IPS DF 6.9 (cell line): ENCODE results near the gene PLEKHN1.
"Not testable (repeated sequence)": the region's sequence is repeated elsewhere in the genome, so short reads cannot be mapped to it uniquely, and the experiment has no call there.

ENCODE experiments used
- DNase-seq: peaks from one replicate; pipeline ENCODE4 v3.0.0-alpha.2; 2013; ENCODE audit warnings: low read depth, low spot score
- H3K27ac ChIP-seq: one replicate; pipeline ENCODE4 v1.5.1; 2013; ENCODE audit warnings: low read length, control low read depth
- H3K27me3 ChIP-seq: 2 replicates; pipeline ENCODE4 v1.6.1; 2013; ENCODE audit warnings: mild to moderate bottlenecking, low read length; ENCODE audit not compliant: control insufficient read depth, insufficient read depth
- H3K36me3 ChIP-seq: 2 replicates; pipeline ENCODE4 v1.6.1; 2013; ENCODE audit warnings: low read length; ENCODE audit not compliant: control insufficient read depth, insufficient read depth
- H3K4me1 ChIP-seq: 2 replicates; pipeline ENCODE4 v1.6.1; 2013; ENCODE audit warnings: low read length; ENCODE audit not compliant: control insufficient read depth, insufficient read depth
- H3K4me3 ChIP-seq: 2 replicates; pipeline ENCODE4 v1.5.1; 2013; ENCODE audit warnings: mild to moderate bottlenecking, low read length
- H3K9me3 ChIP-seq: 2 replicates; pipeline ENCODE4 v1.6.1; 2013; ENCODE audit warnings: low read length, inconsistent platforms; ENCODE audit not compliant: control insufficient read depth, insufficient read depth
- WGBS: extraction: QIAGEN DNeasy Blood & Tissue Kit; methylation state at CpG from one replicate; pipeline ENCODE4 v1.1.7; 2013; ENCODE audit warnings: mixed read lengths, missing lambda C conversion rate; ENCODE audit not compliant: insufficient read length, insufficient coverage; 5-methylcytosine and 5-hydroxymethylcytosine counted together

The PLEKHN1 gene

DNA sequence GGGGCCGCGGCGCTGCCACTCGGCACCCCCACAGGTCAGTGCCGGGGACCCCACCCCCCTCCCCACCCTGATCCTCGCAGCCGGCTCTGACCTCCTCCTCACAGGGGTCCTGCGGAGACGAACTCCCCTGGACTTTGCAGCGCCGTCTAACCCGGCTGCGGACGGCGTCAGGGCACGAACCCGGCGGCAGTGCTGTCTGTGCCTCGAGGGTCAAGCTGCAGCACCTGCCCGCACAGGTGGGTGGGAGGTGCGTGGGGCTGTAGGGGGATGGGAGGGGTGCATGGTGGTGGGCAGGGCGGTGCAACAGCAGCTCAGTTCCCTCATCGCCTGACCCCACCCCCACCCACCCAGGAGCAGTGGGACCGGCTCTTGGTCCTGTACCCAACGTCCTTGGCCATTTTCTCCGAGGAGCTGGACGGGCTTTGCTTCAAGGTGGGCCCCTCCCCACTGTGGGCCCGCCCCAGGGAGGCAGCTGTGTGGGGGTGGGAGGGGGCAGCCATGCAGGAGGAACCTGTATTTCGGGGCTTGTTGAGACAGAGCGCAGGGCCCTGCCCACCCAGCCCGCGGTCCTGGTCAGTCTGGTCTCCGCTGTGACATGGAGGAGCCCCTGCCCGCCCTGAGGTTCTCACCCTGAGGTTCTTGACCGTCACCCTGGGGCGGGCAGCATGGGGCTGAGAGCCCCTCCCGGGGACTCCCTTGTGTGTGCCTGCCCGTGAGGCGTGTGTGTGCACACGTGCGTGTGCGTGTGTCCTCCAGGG is 4.9 kb downstream of the PLEKHN1 start:
- DNase-seq: no peak
- Histone ChIP-seq H3K27me3 (peaks cover 5% of the 10 kb centered on the region; the same call in 1 of the 2 replicates), H3K4me1 (peaks cover 5% of the 10 kb centered on the region), H3K9me3 (no peaks in the 10 kb centered on the region), H3K27ac (no peak overlapping the region), H3K36me3 (no peaks in the 10 kb centered on the region; the same call in 1 of the 2 replicates), H3K4me3 (no peak overlapping the region)
- WGBS: no CpG with 5 or more reads among the region's 42 CpGs

GRCh38 chr1:971751-972506 is 5.6 kb downstream of the PLEKHN1 start:
- Histone ChIP-seq H3K9me3 (no peaks in the 10 kb centered on the region), H3K4me3 (no peak overlapping the region), H3K27me3 (peaks cover 5% of the 10 kb centered on the region; the same call in 1 of the 2 replicates), H3K27ac (no peak overlapping the region), H3K4me1 (peaks cover 5% of the 10 kb centered on the region), H3K36me3 (no peaks in the 10 kb centered on the region; the same call in 1 of the 2 replicates)
- no CpG with 5 or more reads among the region's 34 CpGs for WGBS
- no peak for DNase-seq

DNA sequence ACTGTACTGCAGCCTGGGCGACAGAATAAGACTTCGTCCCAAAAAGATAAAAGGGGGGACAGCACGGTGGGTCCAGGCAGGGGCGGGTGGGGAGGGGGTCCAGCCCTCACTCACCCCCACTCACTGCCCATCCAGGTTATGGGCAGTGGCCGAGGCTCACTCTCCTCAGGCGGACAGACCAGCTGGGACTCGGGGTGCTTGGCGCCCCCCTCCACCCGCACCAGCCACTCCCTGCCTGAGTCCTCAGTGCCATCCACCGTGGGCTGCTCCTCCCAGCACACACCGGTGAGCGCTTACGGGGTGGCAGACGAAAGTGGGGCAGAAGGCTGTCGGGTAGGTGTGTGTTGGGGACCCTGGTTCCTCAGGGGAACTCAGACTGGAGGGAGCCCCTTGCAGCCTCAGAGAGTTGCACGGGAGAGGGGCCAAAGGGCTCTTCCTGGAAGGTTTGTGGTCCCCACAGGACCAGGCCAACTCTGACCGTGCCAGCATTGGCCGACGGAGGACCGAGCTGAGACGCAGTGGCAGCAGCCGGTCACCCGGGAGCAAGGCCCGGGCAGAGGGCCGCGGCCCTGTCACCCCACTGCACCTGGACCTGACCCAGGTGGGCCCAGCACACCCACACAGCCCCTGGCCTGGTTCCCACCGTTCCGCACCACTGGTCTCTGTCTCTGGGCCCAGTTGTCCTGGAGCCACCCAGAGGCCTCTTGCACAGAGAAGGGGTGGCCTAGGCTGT is 6.6 kb downstream of the PLEKHN1 start:
- Histone ChIP-seq H3K9me3 (no peaks in the 10 kb centered on the region), H3K4me1 (peaks cover 5% of the 10 kb centered on the region), H3K36me3 (no peaks in the 10 kb centered on the region; the same call in 1 of the 2 replicates), H3K27ac (no peak overlapping the region), H3K27me3 (peaks cover 2% of the 10 kb centered on the region; the same call in 1 of the 2 replicates), H3K4me3 (no peak overlapping the region)
- no CpG with 5 or more reads among the region's 28 CpGs for WGBS
- no peak for DNase-seq

DNA sequence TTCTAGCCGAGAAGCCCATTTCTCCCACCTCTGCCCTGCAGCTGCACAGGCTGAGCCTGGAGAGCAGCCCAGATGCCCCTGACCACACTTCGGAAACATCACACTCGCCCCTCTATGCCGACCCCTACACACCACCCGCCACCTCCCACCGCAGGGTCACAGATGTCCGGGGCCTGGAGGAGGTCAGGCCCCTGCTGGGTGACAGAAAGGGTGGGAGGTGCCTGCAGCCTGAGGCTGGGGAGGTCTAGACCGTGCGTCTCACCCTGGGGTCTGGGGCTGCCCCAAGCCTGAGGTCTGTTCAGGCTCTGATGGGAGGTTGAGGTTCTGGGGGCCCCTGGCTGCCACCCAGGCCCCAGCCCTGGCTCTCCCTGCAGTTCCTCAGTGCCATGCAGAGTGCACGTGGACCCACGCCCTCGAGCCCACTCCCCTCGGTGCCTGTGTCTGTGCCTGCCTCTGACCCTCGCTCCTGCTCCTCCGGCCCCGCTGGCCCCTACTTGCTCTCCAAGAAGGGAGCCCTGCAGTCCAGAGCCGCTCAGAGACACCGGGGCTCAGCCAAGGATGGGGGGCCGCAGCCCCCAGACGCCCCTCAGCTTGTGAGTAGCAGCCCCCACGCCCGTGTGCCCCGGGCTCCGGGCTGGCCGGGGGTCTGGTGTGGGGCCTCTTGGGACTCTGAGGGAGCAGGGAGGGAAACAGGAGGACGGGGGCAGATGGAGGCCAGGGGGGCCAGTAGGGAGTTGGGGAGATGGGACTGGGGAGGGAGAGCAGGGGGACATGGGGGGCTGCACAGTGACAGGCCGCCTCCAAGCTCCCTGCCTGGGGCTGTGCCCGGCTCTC is 7.4 kb downstream of the PLEKHN1 start:
- no CpG with 5 or more reads among the region's 28 CpGs for WGBS
- Histone ChIP-seq H3K4me3 (no peak overlapping the region), H3K4me1 (peaks cover 5% of the 10 kb centered on the region), H3K27me3 (no peaks in the 10 kb centered on the region; the same call in 1 of the 2 replicates), H3K27ac (no peak overlapping the region), H3K36me3 (no peaks in the 10 kb centered on the region), H3K9me3 (no peaks in the 10 kb centered on the region)
- no peak for DNase-seq

GRCh38 chr1:974293-974640 is 8.0 kb downstream of the PLEKHN1 start:
- no peak overlapping the region for H3K4me3 ChIP-seq
- peaks cover 5% of the 10 kb centered on the region for H3K4me1 ChIP-seq
- no peak overlapping the region for H3K27ac ChIP-seq
- DNase-seq: no peak
- no CpG with 5 or more reads among the region's 11 CpGs for WGBS
- no peaks in the 10 kb centered on the region for H3K9me3 ChIP-seq
- H3K27me3 ChIP-seq: no peaks in the 10 kb centered on the region; the same call in 1 of the 2 replicates
- H3K36me3 ChIP-seq: no peaks in the 10 kb centered on the region

- Histone ChIP-seq H3K27me3 (no peaks in the 10 kb centered on the region; the same call in 1 of the 2 replicates), H3K9me3 (no peaks in the 10 kb centered on the region), H3K36me3 (no peaks in the 10 kb centered on the region), H3K4me1 (peaks cover 5% of the 10 kb centered on the region), H3K4me3 (no peak overlapping the region), H3K27ac (no peak overlapping the region)
- DNase-seq: no peak
- no CpG with 5 or more reads among the region's 17 CpGs for WGBS
Measured at GRCh38 chr1:974687-975328, 8.5 kb downstream of the PLEKHN1 start.

DNA sequence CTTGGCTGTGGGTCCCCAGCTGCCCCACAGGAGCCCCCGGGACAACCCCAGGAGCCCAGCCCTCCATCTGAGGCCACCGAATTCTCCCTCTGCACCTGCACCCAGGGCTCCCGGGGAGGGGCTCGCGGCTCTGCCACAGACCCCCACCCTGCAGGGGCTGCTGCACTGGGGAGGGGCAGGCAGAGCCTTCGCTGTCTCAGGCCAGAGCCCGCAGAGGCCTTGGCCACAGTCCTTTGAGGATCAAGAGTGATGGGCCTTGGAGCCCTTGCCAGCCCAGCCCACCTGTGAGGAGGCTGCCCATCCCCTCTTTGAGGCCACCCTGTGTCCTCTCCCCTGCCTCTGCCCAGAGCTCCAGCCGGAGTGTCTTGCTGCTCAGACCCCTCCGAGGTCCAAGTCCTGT is 9.1 kb downstream of the PLEKHN1 start:
- no peak for DNase-seq
- Histone ChIP-seq H3K36me3 (no peaks in the 10 kb centered on the region), H3K27me3 (no peaks in the 10 kb centered on the region; the same call in 1 of the 2 replicates), H3K9me3 (no peaks in the 10 kb centered on the region), H3K27ac (no peak overlapping the region), H3K4me3 (no peak overlapping the region), H3K4me1 (peaks cover 2% of the 10 kb centered on the region)
- no CpG with 5 or more reads among the region's 9 CpGs for WGBS

DNA sequence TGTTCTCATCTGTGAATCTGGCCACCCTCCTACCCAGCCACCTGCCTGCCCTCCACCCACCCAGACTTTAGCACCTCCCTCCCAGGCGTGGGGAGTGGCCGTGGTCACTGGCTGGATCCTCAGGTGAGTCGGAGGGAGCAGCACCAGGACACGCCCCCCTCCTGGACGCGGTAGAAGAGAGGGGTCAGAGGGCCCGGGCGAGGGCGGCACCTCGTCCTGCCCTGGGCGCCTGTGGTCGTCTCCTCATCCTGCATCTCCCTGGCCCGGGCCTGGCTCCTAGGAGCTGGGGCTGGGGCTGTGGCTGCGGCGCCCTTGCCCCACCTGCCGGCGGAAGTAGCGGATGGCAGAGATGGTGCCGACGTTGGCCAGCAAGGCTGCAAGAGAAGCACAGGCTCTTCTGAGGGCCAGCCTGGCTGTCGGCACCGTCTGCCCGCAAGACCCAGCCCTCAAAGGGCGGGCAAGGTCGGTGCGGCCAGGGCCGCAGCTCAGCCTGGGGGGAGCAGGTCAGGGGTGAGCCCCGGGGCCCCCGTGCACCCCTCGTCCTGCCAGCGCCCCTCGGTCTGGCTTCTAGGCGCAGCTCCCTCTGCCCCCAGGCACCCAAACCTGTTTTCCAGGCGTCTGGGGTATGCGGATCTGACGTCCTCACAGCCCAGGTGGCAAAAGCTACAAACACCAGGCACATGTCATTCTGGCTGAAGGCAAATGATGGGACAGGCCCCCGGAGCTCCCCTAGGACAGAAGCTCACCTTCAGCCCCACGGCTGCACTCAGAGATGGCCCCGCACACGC is 9.8 kb downstream of the PLEKHN1 start:
- Histone ChIP-seq H3K4me3 (no peak overlapping the region), H3K9me3 (no peaks in the 10 kb centered on the region), H3K36me3 (no peaks in the 10 kb centered on the region), H3K27ac (no peak overlapping the region), H3K4me1 (no peaks in the 10 kb centered on the region), H3K27me3 (no peaks in the 10 kb centered on the region)
- DNase-seq: no peak
- WGBS: no CpG with 5 or more reads among the region's 40 CpGs

DNA sequence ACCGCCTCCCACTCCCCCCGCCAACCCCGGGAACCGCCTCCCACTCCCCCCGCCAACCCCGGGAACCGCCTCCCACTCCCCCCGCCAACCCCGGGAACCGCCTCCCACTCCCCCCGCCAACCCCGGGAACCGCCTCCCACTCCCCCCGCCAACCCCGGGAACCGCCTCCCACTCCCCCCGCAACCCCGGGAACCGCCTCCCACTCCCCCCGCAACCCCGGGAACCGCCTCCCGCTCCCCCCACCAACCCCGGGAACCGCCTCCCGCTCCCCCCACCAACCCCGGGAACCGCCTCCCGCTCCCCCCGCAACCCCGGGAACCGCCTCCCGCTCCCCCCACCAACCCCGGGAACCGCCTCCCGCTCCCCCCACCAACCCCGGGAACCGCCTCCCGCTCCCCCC is 10.5 kb downstream of the PLEKHN1 start:
- WGBS: no CpG with 5 or more reads among the region's 39 CpGs
- not testable (repeated sequence) for H3K27ac ChIP-seq, H3K9me3 ChIP-seq, DNase-seq, H3K27me3 ChIP-seq, H3K4me1 ChIP-seq, H3K36me3 ChIP-seq, H3K4me3 ChIP-seq
